Stimulated activated CD4-positive, alpha-beta T cell treated with anti-CD3 and anti-CD28 coated beads, Interleukin-2, amount 100 ng/mL, for 4 hours (primary cell): ENCODE data around the gene INTS1.

ENCODE experiments used
- DNase-seq: peaks from one replicate; pipeline ENCODE4 v3.0.0-alpha.2; 2020; ENCODE audit warnings: low read depth

The INTS1 gene, protein sequence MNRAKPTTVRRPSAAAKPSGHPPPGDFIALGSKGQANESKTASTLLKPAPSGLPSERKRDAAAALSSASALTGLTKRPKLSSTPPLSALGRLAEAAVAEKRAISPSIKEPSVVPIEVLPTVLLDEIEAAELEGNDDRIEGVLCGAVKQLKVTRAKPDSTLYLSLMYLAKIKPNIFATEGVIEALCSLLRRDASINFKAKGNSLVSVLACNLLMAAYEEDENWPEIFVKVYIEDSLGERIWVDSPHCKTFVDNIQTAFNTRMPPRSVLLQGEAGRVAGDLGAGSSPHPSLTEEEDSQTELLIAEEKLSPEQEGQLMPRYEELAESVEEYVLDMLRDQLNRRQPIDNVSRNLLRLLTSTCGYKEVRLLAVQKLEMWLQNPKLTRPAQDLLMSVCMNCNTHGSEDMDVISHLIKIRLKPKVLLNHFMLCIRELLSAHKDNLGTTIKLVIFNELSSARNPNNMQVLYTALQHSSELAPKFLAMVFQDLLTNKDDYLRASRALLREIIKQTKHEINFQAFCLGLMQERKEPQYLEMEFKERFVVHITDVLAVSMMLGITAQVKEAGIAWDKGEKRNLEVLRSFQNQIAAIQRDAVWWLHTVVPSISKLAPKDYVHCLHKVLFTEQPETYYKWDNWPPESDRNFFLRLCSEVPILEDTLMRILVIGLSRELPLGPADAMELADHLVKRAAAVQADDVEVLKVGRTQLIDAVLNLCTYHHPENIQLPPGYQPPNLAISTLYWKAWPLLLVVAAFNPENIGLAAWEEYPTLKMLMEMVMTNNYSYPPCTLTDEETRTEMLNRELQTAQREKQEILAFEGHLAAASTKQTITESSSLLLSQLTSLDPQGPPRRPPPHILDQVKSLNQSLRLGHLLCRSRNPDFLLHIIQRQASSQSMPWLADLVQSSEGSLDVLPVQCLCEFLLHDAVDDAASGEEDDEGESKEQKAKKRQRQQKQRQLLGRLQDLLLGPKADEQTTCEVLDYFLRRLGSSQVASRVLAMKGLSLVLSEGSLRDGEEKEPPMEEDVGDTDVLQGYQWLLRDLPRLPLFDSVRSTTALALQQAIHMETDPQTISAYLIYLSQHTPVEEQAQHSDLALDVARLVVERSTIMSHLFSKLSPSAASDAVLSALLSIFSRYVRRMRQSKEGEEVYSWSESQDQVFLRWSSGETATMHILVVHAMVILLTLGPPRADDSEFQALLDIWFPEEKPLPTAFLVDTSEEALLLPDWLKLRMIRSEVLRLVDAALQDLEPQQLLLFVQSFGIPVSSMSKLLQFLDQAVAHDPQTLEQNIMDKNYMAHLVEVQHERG (N-terminal part only)

GRCh38 chr7:1503816-1504775 is at the start of gene INTS1:
INTS1 (minus strand) TSS chr7:1504389; CDS start chr7:1503960, 429 bp downstream.
- DNase-seq: peak; percentile 80

DNA sequence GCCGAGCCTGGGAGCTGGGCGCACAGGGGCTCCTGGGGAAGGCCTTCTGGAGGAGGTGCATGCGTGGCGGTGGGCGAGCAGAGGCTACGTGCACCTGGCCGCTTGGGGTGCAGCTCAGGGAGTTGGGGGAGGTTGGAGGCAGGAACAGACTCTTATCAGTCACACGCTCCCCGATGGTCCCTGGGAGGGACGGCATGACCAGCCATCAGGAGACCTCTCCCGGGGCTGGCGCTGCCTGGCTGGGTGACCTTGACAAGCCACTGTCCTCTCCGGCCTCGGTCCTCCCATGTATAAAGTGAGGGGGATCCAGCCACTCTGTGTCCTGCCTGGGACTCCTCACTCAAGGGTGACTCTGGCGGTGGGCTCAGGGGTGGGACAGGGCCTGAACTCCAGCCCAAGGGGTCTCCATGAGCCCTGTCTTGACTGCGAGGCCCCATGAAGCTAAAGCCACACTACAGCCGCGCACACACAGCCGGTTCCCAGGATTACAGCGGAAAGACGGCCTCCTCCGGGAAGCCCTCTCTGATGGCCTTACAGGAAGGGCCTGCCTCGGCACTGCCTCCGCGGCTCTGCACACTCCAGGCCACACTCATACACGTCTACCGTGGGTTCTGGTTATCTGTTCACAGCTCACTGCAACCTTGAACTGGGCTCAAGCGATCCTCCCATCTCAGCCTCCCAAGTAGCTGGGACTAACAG is 49.5 kb upstream of the INTS1 start:
- no peak for DNase-seq

DNA sequence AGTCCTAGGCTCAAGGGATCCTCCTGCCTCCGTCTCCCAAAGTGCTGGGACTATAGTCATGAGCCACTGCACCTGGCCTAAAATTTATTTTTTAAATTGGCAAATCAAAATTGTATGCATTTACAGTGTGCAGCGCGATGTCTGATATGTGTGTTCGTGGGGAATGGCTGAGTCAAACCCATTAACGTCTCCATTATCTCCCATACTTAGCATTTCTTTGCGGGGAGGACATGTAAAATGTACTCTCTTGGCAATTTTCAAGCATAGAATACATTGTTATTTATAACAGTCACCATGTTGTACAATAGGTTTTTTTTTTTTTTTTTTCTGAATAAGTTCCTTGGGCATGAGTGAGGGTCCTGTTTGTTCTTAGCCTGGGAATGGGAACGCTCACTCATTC is 48.0 kb upstream of the INTS1 start:
- no peak for DNase-seq

GRCh38 chr7:1550846-1551155 is 46.6 kb upstream of the INTS1 start:
- DNase-seq: no peak

DNA sequence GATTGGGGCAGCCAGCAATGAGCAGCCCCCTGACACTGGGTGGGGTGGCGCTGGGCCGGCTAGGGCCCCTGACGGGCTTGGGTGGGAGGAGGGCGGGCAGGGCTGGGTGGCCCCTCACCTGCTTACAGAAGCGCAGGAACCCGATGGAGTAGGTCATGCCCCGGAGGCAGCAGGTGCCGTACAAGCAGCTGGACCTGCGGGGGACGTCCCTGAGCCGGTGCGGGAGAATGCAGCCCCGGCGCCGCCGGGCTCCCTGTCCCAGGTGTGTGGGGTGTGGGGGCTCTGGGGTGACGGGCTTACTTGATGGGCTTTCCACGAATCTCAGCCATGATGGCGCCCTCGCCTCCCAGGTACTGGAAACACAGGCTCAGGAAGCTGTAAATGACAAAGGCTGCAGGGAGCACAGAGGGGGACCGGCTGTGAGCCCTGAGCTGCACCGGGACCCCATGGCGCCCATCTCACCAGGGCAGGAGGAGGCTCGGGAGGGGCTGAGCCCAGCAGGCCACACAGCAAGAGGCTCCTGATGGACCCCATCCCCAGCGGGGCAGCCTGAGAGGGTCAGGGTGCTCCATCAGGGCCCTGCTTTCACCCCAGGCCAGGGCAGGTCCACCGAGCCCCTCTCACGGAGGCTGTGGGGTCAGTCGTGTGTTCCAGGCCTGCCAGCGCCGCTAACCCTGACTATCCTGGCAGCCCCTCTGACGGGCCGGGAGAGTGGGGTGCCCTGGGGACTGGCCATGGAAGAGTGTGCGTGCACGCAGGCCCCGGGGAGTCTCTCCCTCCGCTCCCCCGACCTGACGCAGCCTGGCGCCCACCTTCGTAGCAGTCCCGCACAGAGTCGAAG is 46.0 kb upstream of the INTS1 start:
- no peak for DNase-seq

- no peak for DNase-seq
These were observed 45.3 kb upstream of the INTS1 start for GRCh38 chr7:1549357-1550004.

DNA sequence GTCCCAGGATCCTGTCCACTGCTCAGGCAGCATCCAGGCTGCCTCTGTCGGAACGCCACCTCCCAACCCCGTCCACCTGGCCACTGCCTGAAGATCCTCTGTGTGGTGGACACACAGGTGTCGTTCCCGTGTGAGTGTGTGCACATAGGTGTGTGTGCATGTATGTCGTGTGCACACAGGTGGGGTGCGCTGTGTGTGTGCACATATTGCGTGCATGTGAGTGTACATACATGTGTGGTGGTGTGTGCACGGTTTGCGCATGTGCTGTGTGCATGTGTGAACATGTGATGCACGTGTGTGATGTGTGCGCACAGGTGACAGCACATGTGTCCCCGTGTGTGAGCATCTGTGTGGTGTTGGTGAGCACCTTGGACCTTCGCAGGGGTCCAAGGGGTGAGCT is 44.8 kb upstream of the INTS1 start:
- DNase-seq: no peak

- DNase-seq: no peak
These were observed 44.2 kb upstream of the INTS1 start for GRCh38 chr7:1548438-1548831.

GRCh38 chr7:1547777-1548437 is 43.7 kb upstream of the INTS1 start:
- no peak for DNase-seq

GRCh38 chr7:1546909-1547776 is 43.0 kb upstream of the INTS1 start:
- DNase-seq: no peak

- no peak for DNase-seq
These were observed 42.2 kb upstream of the INTS1 start for GRCh38 chr7:1546274-1546908.

DNA sequence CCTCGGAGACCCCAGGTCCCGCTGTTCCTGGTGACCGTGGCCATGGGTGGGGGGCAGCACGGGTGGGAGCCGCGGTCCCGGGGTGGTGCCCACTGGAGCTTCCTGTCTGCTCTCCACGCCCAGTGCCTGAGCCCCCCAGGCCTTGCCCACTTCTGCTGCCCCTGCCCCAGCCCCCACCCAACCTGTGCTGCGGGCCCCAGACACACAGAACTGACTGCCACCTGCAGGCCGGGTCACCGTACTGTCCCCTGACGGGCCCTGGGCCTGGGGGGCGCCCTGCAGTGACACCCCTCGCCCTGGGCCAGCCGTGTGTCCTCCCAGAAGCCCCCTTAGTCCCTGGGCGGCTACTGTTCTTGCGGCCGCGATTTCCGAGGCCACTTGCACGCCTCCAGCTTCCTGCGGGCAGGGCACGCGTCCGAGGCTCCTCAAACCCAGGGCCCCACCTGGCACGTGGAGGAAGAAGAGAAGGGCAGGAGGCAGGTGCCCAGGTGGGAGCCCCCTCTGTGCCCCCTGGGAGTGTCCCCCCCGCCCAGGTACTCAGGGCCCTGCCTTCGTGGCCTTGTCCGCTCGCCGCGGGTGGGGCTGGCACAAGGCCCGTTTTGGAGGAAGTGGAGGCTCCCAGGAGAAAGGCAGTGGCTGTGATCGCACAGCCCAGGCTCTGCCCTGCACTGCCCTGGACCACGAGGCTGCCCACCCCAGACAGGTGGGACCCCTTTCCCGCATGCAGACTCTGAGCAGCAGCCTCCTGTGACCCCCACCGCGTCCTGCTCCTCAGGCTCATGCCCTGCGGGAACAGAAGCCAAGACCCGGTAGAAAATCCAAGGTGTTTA is 41.4 kb upstream of the INTS1 start:
- no peak for DNase-seq

- DNase-seq: no peak
These were observed 40.8 kb upstream of the INTS1 start for GRCh38 chr7:1544896-1545416.

DNA sequence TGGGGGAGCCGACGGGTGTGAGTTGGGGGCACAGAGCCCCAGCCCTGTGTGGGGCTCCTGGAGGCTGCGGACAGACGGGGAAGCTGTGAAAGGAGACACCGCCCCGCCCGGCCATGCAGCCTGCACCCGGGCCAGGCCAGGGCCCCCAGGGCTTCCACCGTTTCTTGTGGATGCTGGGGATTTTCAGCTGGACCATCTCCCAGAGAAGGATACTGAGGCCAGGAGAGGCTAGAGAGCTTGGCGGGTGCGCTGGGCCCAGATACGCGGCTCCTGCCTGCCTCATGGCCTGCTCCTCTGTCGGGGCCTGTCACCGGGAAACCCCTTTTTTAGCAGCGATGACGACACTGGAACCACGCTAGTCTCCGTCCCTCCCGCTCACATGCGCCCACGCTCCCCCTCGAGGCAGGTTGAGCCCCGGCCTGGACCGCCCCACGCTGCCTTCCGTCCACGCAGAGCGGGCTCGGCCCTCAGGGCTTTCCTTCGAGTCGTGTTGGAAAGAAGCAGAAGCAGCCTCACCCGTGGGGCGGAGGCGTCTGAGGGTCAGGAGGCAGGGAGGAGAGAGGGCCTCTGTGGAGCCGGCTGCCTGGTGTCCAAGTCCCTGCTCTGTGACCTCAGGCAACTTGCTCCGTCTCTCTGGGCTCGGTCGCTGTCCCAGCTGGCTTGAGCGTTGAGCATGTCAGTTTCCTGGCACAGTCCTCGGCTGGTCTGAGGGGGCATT is 40.1 kb upstream of the INTS1 start:
- no peak for DNase-seq

DNA sequence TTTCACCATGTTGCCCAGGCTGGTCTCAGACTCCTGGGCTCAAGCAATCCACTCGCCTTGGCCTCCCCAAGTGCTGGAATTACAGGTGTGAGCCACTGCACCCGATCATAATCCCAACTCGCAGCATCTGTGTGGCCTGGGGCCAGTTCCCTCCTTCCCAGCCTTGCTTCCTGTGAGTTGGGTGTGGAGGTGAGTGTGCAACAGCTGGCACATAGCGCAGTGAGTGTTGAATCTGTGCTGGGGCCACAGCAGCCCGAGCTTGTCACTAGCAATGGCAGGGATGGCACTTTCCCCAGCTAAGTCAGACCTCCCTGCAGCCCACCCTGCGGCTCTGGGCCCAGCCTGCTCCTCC is 39.6 kb upstream of the INTS1 start:
- no peak for DNase-seq
